HepG2 (cell line): ENCODE results near the gene ADCY6. TPM values are rescaled to one million over a fixed set of nuclear protein-coding genes. Genes with fewer than 3 reads are reported as not detected.

Experiments
- AHDC1 ChIP-seq: sonication (generic); formaldehyde crosslinking; IDR thresholded peaks from 2 replicates; pipeline ENCODE4 v1.5.1; 2020; ENCODE audit warnings: mild to moderate bottlenecking, missing genetic modification reagents, borderline replicate concordance
- AKNA ChIP-seq: sonication (generic); formaldehyde crosslinking; IDR thresholded peaks from 2 replicates; pipeline ENCODE4 v1.4.0; 2020; ENCODE audit warnings: missing genetic modification reagents, borderline replicate concordance
- ARNTL ChIP-seq: sonication (generic); formaldehyde crosslinking; IDR thresholded peaks from 2 replicates; pipeline ENCODE4 v1.4.0; 2020; ENCODE audit warnings: mild to moderate bottlenecking, missing genetic modification reagents
- HCFC1 ChIP-seq: fragments of 150-350 bp; IDR thresholded peaks from 2 replicates; pipeline ENCODE4 v1.6.1; 2014; ENCODE audit warnings: low read depth, low read length
- KDM2A ChIP-seq: sonication (generic); formaldehyde crosslinking; IDR thresholded peaks from 2 replicates; pipeline ENCODE4 v1.4.0; 2020; ENCODE audit warnings: low read depth, missing genetic modification reagents, borderline replicate concordance
- MYC ChIP-seq: sonication (generic); formaldehyde crosslinking; IDR thresholded peaks from 2 replicates; pipeline ENCODE4 v1.9.0; 2021; ENCODE audit warnings: missing genetic modification reagents, borderline replicate concordance
- RXRB ChIP-seq: IDR thresholded peaks from 2 replicates; pipeline ENCODE4 v1.6.1; 2016; ENCODE audit warnings: borderline replicate concordance, missing genetic modification reagents, missing compliant biosample characterization
- SALL1 ChIP-seq: sonication (generic); formaldehyde crosslinking; IDR thresholded peaks from 2 replicates; pipeline ENCODE4 v1.8.0; 2022; ENCODE audit warnings: mild to moderate bottlenecking, missing genetic modification reagents
- ZBTB46 ChIP-seq: sonication (generic); formaldehyde crosslinking; IDR thresholded peaks from 2 replicates; pipeline ENCODE4 v1.4.0; 2020; ENCODE audit warnings: mild to moderate bottlenecking, missing genetic modification reagents, borderline replicate concordance
- ZKSCAN1 ChIP-seq: fragments of 150-350 bp; IDR thresholded peaks from 2 replicates; pipeline ENCODE4 v1.6.1; 2014; ENCODE audit warnings: low read length
- ZNF124 ChIP-seq: sonication (generic); formaldehyde crosslinking; IDR thresholded peaks from 2 replicates; pipeline ENCODE4 v1.4.0; 2020; ENCODE audit warnings: missing genetic modification reagents
- ZNF530 ChIP-seq: sonication (generic); formaldehyde crosslinking; IDR thresholded peaks from 2 replicates; pipeline ENCODE4 v1.5.0; 2020; ENCODE audit warnings: low read depth, mild to moderate bottlenecking, missing genetic modification reagents
- ZNF672 ChIP-seq: sonication (generic); formaldehyde crosslinking; IDR thresholded peaks from 2 replicates; pipeline ENCODE4 v1.8.1; 2022; ENCODE audit warnings: missing genetic modification reagents
- ZNF713 ChIP-seq: sonication (generic); formaldehyde crosslinking; IDR thresholded peaks from 2 replicates; pipeline ENCODE4 v1.4.0; 2020; ENCODE audit warnings: mild to moderate bottlenecking, missing genetic modification reagents
- ZNF816 ChIP-seq: sonication (generic); formaldehyde crosslinking; IDR thresholded peaks from 2 replicates; pipeline ENCODE4 v1.8.0; 2022; ENCODE audit warnings: missing genetic modification reagents, mild to moderate bottlenecking, borderline replicate concordance
- polyA plus RNA-seq, 8 experiments: library from polyadenylated mRNA; depleted of rRNA in 3 of 8; stranded (reverse) in 7 of 8; unstranded in 1 of 8; fragments of >200 nt; fragmentation: Illumina TruSeq in 4 of 8; extraction: Trizol in 4 of 8; gene quantifications; 2 replicates each; pipeline versions ENCODE4 v1.2.1 to v1.2.3, GENCODE V29; 2011 to 2016; ENCODE audit warnings: low read depth in 4 of 8, missing spikeins in 1 of 8, mixed read lengths in 1 of 8; ENCODE audit not compliant: insufficient read depth in 1 of 8
- total RNA-seq, 5 experiments: library from RNA; depleted of rRNA; stranded (reverse); fragments of >200 nt; fragmentation: Illumina TruSeq; extraction: Trizol; gene quantifications; 2 replicates each; pipeline ENCODE4 v1.2.3, GENCODE V29; 2016; ENCODE audit warnings: low read depth in 1 of 5

ADCY6 gene
- total and polyA plus RNA-seq, 2 of the 13 experiments (the other 11 are each of a cell fraction or from before 2014, with no cell fraction given), result 10.6 to 11.8 TPM

- no peak for TF ChIP-seq AKNA (CRISPR knock-in tag)
- TF ChIP-seq MYC (CRISPR knock-in tag), result peak; percentile 71; the same call in 1 of the 2 replicates
- TF ChIP-seq ZNF124, result 0 out of 2 replicates have a peak, but pooled peaks have one; percentile 14
- no peak for TF ChIP-seq HCFC1
- no peak for TF ChIP-seq ZKSCAN1
- no peak for TF ChIP-seq AHDC1 (CRISPR knock-in tag)
- peak; percentile 41; the same call in 1 of the 2 replicates for TF ChIP-seq SALL1 (CRISPR knock-in tag)
- TF ChIP-seq RXRB (CRISPR knock-in tag), result no peak
- TF ChIP-seq KDM2A (CRISPR knock-in tag), result peak; percentile 78
- TF ChIP-seq ZBTB46 (CRISPR knock-in tag), result no peak
- TF ChIP-seq ZNF713 (CRISPR knock-in tag), result no peak
- no peak for TF ChIP-seq ZNF530 (CRISPR knock-in tag)
- TF ChIP-seq ZNF672 (CRISPR knock-in tag), result no peak
- TF ChIP-seq ARNTL (CRISPR knock-in tag), result no peak
- no peak; the same call in 1 of the 2 replicates for TF ChIP-seq ZNF816 (CRISPR knock-in tag)
Observed at GRCh38 chr12:48814262-48815125, 25.6 kb upstream of the ADCY6 start (continued).
